ENCODE results near the gene SFTPA1. TPM values are rescaled to one million over a fixed set of nuclear protein-coding genes. Genes with fewer than 3 reads are reported as not detected.

The SFTPA1 gene
- polyA plus RNA-seq, 1 donor (not counting 4 experiments of a cell fraction or from before 2014, with no cell fraction given) = not detected

DNA sequence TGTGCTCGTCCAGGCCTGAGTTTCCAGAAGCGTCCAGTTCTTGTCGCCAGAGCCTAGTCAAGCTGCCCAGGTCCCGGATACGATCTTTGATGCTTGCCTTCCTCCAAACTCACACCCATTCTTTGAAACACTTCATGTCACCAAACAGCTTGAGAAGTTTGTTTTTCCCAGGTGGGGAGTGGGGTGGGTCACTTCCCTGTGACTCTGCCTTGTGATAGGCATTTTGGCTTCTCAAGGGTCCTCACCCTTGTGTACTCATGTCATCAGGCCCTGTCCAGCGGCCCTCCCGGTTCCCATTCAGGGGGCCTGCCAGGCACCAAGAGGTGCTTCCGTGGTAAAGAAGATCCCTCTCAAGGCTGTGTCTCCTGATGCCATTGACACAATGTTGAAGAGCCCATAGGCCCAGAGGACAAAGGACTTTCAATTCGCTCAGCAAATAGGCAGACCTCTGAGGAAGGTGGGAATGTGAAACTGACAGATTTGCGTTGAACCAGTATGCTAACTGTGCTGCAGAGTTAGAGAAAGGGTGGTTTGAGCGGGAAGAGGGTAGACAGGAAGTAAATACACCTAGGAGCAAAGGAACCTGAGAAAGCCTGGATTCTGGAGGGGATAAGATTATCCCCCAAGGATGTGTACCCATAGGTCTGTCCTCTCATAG is 24.7 kb upstream of the SFTPA1 start:
- no peak for FAIRE-seq
- TF ChIP-seq EZH2 (IDR thresholded peaks at IDR 0.05; ENCODE audit: low read length) = no peak
- TF ChIP-seq, protein P1, sequence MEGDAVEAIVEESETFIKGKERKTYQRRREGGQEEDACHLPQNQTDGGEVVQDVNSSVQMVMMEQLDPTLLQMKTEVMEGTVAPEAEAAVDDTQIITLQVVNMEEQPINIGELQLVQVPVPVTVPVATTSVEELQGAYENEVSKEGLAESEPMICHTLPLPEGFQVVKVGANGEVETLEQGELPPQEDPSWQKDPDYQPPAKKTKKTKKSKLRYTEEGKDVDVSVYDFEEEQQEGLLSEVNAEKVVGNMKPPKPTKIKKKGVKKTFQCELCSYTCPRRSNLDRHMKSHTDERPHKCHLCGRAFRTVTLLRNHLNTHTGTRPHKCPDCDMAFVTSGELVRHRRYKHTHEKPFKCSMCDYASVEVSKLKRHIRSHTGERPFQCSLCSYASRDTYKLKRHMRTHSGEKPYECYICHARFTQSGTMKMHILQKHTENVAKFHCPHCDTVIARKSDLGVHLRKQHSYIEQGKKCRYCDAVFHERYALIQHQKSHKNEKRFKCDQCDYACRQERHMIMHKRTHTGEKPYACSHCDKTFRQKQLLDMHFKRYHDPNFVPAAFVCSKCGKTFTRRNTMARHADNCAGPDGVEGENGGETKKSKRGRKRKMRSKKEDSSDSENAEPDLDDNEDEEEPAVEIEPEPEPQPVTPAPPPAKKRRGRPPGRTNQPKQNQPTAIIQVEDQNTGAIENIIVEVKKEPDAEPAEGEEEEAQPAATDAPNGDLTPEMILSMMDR (optimal IDR thresholded peaks at IDR 0.05 in 1 of 3, IDR thresholded peaks at IDR 0.05 in 1 of 3, conservative IDR thresholded peaks at IDR 0.05 in 1 of 3; ENCODE audit: extremely low read depth in 1 of 3, insufficient read depth in 2 of 3, low read length in 3 of 3) = no peak
- dilution Hi-C loops (cut with MboI; ENCODE audit: extremely low pct_ligation_motif_present, low sequenced_read_pairs) = no loop called here

DNA sequence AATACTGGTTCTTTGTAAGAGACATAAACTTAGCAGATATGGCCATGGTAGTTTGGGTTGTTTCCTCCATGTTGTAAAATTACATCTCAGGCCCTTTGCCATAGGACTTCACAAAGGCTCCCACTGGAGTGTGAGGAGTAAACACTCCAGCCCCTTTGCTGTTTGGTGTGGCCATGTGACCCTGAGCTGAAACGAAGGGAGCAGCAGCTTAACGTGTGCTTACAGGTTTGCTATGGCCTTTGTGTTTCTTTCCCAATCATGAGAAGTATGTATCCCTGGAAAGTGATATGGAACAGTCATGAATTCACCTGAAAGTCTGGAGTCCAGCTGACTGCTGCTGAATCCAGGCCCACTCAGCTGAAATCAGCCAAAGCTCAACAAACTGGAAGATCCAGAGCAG is 23.8 kb upstream of the SFTPA1 start:
- no peak overlapping the region for H3K4me3 ChIP-seq (ENCODE audit: control insufficient read depth in 2 of 3, extremely low read depth in 1 of 3, insufficient read depth in 2 of 3, low read depth in 1 of 3, low read length in 3 of 3)
- no peak for FAIRE-seq
- H3K79me2 ChIP-seq (ENCODE audit: control insufficient read depth, insufficient read depth, low read length) = no peaks in the 10 kb centered on the region
- no peak overlapping the region for H3K4me2 ChIP-seq (ENCODE audit: control insufficient read depth, extremely low read depth, insufficient read depth, low read depth, low read length)
- H3K9me1 ChIP-seq (ENCODE audit: control insufficient read depth, extremely low read depth, insufficient read depth, low read length) = no peaks in the 10 kb centered on the region
- H4K20me1 ChIP-seq (ENCODE audit: control insufficient read depth, extremely low read depth, insufficient read depth, low read length) = no peaks in the 10 kb centered on the region
- no peak for DNase-seq (ENCODE audit: low read depth, low spot score)
- no peaks in the 10 kb centered on the region for H3K36me3 ChIP-seq (ENCODE audit: control insufficient read depth in 2 of 2, extremely low read depth in 1 of 2, insufficient read depth in 2 of 2, low read length in 2 of 2)
- peaks cover 7% of the 10 kb centered on the region for H3K27me3 ChIP-seq (ENCODE audit: control insufficient read depth, extremely low read depth, insufficient read depth, low read length)
- H3K9ac ChIP-seq (ENCODE audit: control insufficient read depth, extremely low read depth, insufficient read depth, low read length) = no peak overlapping the region
- dilution Hi-C loops (cut with MboI; ENCODE audit: extremely low pct_ligation_motif_present, low sequenced_read_pairs) = no loop called here
- no peaks in the 10 kb centered on the region for H3K4me1 ChIP-seq (ENCODE audit: control insufficient read depth, extremely low read depth, insufficient read depth, low read length)
- TF ChIP-seq EZH2 (IDR thresholded peaks at IDR 0.05; ENCODE audit: low read length) = no peak
- TF ChIP-seq, protein P1 (optimal IDR thresholded peaks at IDR 0.05 in 1 of 3, IDR thresholded peaks at IDR 0.05 in 1 of 3, conservative IDR thresholded peaks at IDR 0.05 in 1 of 3; ENCODE audit: extremely low read depth in 1 of 3, insufficient read depth in 2 of 3, low read length in 3 of 3) = no peak
- no peak overlapping the region for H3K27ac ChIP-seq (ENCODE audit: control insufficient read depth, insufficient read depth, low read length)
- H3K9me3 ChIP-seq (ENCODE audit: control insufficient read depth, low read depth, low read length) = no peaks in the 10 kb centered on the region
- H2AFZ ChIP-seq (ENCODE audit: control insufficient read depth, low read length) = no peak overlapping the region

More for the DNA sequence above, 24.7 kb upstream of the SFTPA1 start:
- no peaks in the 10 kb centered on the region for H4K20me1 ChIP-seq (ENCODE audit: control insufficient read depth, extremely low read depth, insufficient read depth, low read length)
- no peaks in the 10 kb centered on the region for H3K4me1 ChIP-seq (ENCODE audit: control insufficient read depth, extremely low read depth, insufficient read depth, low read length)
- H3K27me3 ChIP-seq (ENCODE audit: control insufficient read depth, extremely low read depth, insufficient read depth, low read length) = peaks cover 7% of the 10 kb centered on the region
- no peaks in the 10 kb centered on the region for H3K36me3 ChIP-seq (ENCODE audit: control insufficient read depth in 2 of 2, extremely low read depth in 1 of 2, insufficient read depth in 2 of 2, low read length in 2 of 2)
- H3K4me2 ChIP-seq (ENCODE audit: control insufficient read depth, extremely low read depth, insufficient read depth, low read depth, low read length) = no peak overlapping the region
- no peak overlapping the region for H3K4me3 ChIP-seq (ENCODE audit: control insufficient read depth in 2 of 3, extremely low read depth in 1 of 3, insufficient read depth in 2 of 3, low read depth in 1 of 3, low read length in 3 of 3)
- H3K9me1 ChIP-seq (ENCODE audit: control insufficient read depth, extremely low read depth, insufficient read depth, low read length) = no peaks in the 10 kb centered on the region
- DNase-seq (ENCODE audit: low read depth, low spot score) = no peak
- H2AFZ ChIP-seq (ENCODE audit: control insufficient read depth, low read length) = no peak overlapping the region
- H3K9me3 ChIP-seq (ENCODE audit: control insufficient read depth, low read depth, low read length) = no peaks in the 10 kb centered on the region
- no peak overlapping the region for H3K9ac ChIP-seq (ENCODE audit: control insufficient read depth, extremely low read depth, insufficient read depth, low read length)
- no peak overlapping the region for H3K27ac ChIP-seq (ENCODE audit: control insufficient read depth, insufficient read depth, low read length)
- no peaks in the 10 kb centered on the region for H3K79me2 ChIP-seq (ENCODE audit: control insufficient read depth, insufficient read depth, low read length)

All from keratinocyte (primary cell).